Colonic mucosa (tissue), 4 donors: ENCODE measurements around the gene SMIM38. TPM values are rescaled to one million over a fixed set of nuclear protein-coding genes. Genes with fewer than 3 reads are reported as not detected.

Source experiments
- DNase-seq: peaks from one replicate; pipeline ENCODE4 v3.0.0-alpha.2; 2020
- H3K27ac ChIP-seq: fragments of 200-600 bp; one replicate; pipeline ENCODE4 v1.8.0; 2021
- H3K27me3 ChIP-seq: fragments of 200-600 bp; one replicate; pipeline ENCODE4 v1.8.0; 2021
- H3K36me3 ChIP-seq: fragments of 200-600 bp; one replicate; pipeline ENCODE4 v1.8.0; 2021
- H3K4me1 ChIP-seq: fragments of 200-600 bp; one replicate; pipeline ENCODE4 v1.8.0; 2021; ENCODE audit warnings: mild to moderate bottlenecking
- H3K4me3 ChIP-seq: fragments of 200-600 bp; one replicate; pipeline ENCODE4 v1.8.0; 2021
- H3K9ac ChIP-seq, 2 donors: one replicate each; pipeline ENCODE4 v1.7.0; 2013; ENCODE audit warnings: control low read depth in 2 of 2, low read depth in 2 of 2, low read length in 2 of 2
- H3K9me3 ChIP-seq: fragments of 200-600 bp; one replicate; pipeline ENCODE4 v1.8.0; 2021
- intact Hi-C: fragments of 100-400 bp; cut with DNase I; formaldehyde crosslinking; loops from one replicate; pipeline ENCODE4 v1.14.1; 2022
- total RNA-seq, 2 donors: library from RNA; stranded (reverse); fragmentation: NEBNext Ultra II Directional in 1 of 2; extraction: Animal tissue kit (Norgen Biotek cat#: 25700) in 1 of 2; gene quantifications; one replicate each; pipeline ENCODE4 v1.2.1, GENCODE V29; 2021
- TF ChIP-seq, protein P1 (sequence below): fragments of 200-600 bp; IDR thresholded peaks from one replicate; pipeline ENCODE4 v1.8.0; 2022; ENCODE audit warnings: antibody characterized with exemption, mild to moderate bottlenecking
- donor health status: healthy.
- donor health status: DM: no; HTN: no; CAD: no.
- donor health status: DM: no; HTN: no; CAD: no.

Gene SMIM38
- total RNA-seq, 2 donors from 2014 or later: 0.10 TPM; not detected in 1

DNA sequence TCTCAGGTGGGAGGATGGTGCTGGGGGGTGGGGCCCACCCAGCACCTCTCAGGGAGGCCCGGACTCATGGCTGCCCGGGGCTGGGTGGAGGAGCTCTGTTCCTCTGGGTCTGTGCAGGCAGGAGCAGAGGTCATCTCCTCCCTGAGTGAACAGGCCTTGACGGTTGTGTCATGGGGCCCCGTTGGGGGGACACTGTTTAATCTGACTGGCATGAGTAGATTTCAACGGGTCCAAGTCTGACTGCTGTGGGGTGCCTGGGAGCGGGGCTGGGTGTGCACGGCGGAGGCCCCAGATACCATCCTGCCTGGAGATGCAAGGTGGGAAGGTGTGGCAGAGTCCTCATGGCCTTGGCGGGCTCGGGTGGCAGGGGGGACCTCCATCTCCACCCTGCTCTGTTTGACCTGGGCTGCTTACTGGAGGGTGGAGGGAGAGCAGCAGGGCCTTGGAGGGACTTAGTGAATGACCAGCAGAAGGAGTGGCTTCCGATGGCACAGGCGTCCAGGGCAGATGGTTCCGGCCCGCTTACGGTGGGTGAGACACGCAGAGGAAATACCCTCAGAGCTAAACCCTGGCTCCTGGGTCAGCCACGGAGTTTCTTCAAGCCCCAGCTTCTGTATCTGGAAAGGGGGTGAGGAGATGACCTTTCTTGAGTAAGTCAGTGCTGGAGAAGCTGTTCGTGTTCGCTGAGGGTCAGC is 48.7 kb downstream of the SMIM38 start:
- DNase-seq: no peak
- no peak overlapping the region for H3K9ac ChIP-seq
- intact Hi-C loops: no loop called here

DNA sequence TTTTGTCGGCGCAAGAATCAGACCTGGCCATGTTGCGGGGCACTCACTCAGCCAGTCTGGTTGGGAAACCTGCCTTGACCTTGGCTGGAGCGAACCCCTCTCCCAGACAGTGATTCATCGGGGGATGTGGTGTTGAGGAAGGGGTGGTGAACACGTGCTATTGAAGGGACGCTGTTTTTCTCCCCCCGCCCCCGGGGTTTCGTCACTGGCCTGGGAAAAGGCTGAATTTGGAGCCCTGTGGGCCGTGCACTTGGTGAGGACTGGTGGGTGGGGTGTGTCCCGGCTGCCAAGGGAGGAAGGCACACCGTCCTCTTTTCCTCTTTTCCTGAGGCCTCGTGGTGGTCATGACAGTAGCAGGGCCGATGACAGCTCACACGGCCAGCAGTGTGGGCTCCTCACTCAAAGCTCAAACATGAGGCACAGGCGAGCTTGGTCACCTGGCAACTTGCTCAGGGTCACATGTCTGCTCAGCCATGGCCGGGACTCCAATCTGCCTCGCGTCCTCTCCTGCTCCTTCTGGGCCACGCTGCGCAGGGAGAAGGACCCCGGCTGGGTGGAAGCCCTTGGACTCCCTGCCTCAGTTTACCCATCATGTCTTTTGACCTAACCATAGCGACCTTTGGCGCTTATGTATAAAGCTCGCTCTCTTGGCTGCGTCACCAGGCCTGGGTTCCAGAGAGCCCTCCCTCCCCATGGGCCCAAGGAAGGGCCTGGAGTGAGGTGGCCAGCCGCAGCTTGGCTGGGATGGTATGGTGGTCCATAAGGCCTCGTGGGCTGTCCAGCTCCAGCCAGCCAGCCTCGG is 49.4 kb downstream of the SMIM38 start:
- Histone ChIP-seq H3K4me1 (no peaks in the 10 kb centered on the region), H3K27me3 (no peaks in the 10 kb centered on the region), H3K9ac (no peak overlapping the region), H3K36me3 (no peaks in the 10 kb centered on the region), H3K4me3 (no peak overlapping the region), H3K27ac (no peak overlapping the region), H3K9me3 (no peaks in the 10 kb centered on the region)
- TF ChIP-seq, protein P1, sequence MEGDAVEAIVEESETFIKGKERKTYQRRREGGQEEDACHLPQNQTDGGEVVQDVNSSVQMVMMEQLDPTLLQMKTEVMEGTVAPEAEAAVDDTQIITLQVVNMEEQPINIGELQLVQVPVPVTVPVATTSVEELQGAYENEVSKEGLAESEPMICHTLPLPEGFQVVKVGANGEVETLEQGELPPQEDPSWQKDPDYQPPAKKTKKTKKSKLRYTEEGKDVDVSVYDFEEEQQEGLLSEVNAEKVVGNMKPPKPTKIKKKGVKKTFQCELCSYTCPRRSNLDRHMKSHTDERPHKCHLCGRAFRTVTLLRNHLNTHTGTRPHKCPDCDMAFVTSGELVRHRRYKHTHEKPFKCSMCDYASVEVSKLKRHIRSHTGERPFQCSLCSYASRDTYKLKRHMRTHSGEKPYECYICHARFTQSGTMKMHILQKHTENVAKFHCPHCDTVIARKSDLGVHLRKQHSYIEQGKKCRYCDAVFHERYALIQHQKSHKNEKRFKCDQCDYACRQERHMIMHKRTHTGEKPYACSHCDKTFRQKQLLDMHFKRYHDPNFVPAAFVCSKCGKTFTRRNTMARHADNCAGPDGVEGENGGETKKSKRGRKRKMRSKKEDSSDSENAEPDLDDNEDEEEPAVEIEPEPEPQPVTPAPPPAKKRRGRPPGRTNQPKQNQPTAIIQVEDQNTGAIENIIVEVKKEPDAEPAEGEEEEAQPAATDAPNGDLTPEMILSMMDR: no peak
- intact Hi-C loops: no loop called here
- DNase-seq: no peak

More for the DNA sequence above, 48.7 kb downstream of the SMIM38 start:
- no peak overlapping the region for H3K27ac ChIP-seq
- no peaks in the 10 kb centered on the region for H3K9me3 ChIP-seq
- H3K27me3 ChIP-seq: no peaks in the 10 kb centered on the region
- H3K4me1 ChIP-seq: no peaks in the 10 kb centered on the region
- no peaks in the 10 kb centered on the region for H3K36me3 ChIP-seq
- TF ChIP-seq, protein P1: no peak
- no peak overlapping the region for H3K4me3 ChIP-seq

Other genes starting within 250 kb of the SMIM38 start
- gene MRGPRD, start 174.9 kb upstream of the SMIM38 start, total RNA-seq: not detected
- 10 to 100 TPM in 1 of 2 donors, 1 to 10 TPM in 1; 3.0 to 17.9 TPM for gene MRGPRF, start 142.7 kb upstream of the SMIM38 start, total RNA-seq
- 10 to 100 TPM; 14.5 to 21.1 TPM for gene TPCN2, start 107.0 kb upstream of the SMIM38 start, total RNA-seq
- 1 to 10 TPM; 4.5 to 8.2 TPM for gene MYEOV, start 138.2 kb downstream of the SMIM38 start, total RNA-seq